PFSK-1 (cell line): ENCODE measurements around the gene HSPG2.

Experiments
- POLR2AphosphoS5 ChIP-seq: IDR thresholded peaks from 2 replicates; pipeline ENCODE4 v1.6.1; 2012; ENCODE audit warnings: low read depth, mild to moderate bottlenecking, control low read depth, low read length, moderate library complexity
- TAF1 ChIP-seq: IDR thresholded peaks from 2 replicates; pipeline ENCODE4 v1.6.1; 2012; ENCODE audit warnings: low read length, control low read depth, borderline replicate concordance; ENCODE audit not compliant: insufficient read depth

DNA sequence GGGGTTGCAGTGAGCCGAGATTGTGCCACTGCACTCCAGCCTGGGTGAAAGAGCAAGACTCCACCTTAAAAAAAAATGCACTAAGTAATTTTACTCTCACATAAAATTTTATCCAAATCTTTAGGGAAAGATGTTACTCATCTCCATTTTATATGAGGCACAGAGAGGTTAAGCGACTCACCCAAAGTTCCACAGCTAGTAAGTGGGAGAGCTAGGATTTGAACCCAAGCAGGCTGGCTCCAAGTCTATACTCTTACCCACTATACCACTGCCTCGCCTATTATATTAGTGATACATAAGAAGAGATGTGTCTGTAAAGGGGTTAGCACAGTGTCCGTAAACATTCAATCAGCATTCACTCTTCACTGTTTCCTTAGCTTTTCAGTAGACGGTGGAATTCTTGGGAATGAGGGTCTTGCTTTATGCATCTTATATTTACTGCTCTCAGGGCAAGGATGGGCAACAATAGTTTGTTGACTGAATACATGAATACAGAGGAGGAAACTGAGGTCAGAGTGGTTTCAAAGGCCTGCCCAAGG, 109.9 kb downstream of the HSPG2 start:
- TF ChIP-seq POLR2AphosphoS5 (no peak), TAF1 (no peak)
